CD1c-positive myeloid dendritic cell (primary cell): ENCODE data around the gene MED20.

ENCODE experiments used
- DNase-seq: peaks from one replicate; pipeline ENCODE4 v3.0.0-alpha.2; 2016; ENCODE audit errors: extremely low spot score

The MED20 gene

DNA sequence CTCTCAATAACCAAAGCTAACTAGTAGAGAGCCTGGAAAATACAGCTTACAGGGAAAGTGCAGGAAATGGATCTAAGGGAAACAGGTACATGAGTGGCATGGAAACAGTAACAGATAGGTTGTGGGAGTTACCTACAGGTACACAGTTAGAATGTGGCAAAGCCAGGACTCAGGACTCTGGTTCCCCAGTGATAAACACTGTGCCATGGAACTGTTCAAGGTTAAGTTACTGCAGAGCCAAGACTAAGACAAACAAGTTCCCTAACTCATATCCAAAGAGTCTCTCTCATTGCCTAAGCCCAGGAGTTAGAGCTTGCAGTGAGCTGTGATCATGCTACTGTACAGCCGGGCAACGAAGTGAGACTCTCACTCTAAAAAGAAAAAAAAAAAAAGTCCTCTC, 6.6 kb downstream of the MED20 start:
- DNase-seq, result no peak

DNA sequence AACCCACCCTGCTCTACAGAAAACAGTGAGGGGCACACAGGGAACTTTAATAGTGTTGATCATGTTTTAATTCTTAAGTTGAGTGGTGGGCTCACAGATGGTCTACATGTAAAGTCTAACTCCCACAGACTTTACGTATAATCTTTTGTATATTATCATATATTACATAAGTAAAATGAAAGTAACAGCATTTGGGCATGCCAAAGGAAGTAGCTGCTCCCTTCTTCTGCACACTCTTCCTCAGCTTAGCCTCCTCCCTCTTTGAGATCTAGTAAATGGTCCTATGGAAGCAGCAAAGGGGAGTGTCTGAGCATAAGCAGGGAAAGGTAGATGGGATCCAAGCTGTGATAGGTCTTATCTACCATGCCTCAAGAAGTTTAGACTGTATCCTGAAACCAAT, 11.2 kb downstream of the MED20 start:
- no peak for DNase-seq

- DNase-seq, result peak; percentile 65
These were observed 18.9 kb downstream of the MED20 start for GRCh38 chr6:41901882-41902519.

- DNase-seq, result peak; percentile 26
These were observed 20.1 kb downstream of the MED20 start for GRCh38 chr6:41900861-41901260.

DNA sequence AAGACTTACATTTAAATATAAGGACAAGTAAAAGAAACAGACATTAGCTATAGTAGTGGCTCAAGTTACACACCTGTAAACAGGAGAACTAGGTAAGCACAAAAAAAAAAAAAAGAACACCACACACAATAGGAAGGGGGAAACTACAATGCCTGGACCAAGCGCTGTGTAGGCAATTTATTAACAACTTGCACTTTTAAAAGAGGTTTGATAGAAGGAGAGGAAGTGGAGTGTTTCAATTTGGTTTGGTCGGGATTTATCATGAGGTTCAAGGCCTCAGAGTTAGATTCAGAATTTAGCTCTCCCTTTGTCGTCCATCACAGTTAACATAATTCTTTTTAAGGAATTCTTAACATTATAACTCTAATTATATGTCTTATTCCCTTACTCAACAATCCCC, 24.7 kb downstream of the MED20 start:
- no peak for DNase-seq

DNA sequence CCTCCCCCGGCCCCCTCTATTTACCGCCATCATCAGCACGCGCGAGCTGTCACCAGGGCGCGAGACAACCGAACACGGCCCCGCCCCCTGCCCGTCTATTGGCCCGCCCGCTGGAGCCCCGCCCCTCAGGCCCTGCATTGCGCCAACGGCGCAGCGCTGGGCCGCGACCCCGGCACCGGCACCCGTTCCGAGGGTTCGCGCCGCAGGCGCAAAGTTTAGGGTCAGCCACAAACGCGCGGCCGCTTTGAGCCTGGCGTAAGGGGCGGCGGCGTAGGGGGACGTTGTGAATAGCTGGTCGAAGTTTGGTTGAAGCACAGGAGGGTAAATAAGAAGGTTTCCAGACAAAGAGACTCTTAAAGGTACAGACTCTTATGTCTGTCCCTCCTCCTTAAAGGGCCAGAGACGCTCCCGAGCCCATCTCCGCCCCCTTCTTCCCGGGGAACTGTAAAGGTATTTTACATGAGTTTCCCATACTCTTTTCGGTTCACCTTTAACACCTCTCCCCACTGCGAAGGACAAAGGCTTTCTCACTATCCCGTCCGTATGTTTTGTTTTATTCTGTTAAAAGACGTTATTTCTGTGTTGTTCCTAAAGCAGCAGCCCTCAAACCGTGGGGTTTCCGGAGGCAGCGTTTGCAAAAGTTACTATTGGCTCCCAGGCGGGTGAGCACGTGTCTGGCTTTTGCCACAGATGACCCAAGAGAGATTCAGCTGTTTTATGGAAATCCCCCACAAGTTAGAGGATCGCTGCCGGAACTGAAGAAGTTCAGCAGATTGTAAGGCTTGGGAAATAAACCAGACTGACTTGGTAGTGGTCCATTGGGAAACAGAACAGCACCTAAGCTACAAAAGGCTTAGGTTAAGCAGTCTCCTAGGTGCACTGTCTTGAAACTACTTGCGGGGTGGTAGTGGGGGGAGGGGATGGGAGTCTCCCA, 25.4 kb downstream of the MED20 start, which contains the start of gene USP49:
Gene USP49, minus strand, starts transcription at position 76 of the 934 bp plus-strand sequence. CDS start 88,392 bp downstream, outside the sequence.
- peak; percentile 94 for DNase-seq

- peak; percentile 19 for DNase-seq
These were observed 26.3 kb downstream of the MED20 start for GRCh38 chr6:41894366-41895299.

DNA sequence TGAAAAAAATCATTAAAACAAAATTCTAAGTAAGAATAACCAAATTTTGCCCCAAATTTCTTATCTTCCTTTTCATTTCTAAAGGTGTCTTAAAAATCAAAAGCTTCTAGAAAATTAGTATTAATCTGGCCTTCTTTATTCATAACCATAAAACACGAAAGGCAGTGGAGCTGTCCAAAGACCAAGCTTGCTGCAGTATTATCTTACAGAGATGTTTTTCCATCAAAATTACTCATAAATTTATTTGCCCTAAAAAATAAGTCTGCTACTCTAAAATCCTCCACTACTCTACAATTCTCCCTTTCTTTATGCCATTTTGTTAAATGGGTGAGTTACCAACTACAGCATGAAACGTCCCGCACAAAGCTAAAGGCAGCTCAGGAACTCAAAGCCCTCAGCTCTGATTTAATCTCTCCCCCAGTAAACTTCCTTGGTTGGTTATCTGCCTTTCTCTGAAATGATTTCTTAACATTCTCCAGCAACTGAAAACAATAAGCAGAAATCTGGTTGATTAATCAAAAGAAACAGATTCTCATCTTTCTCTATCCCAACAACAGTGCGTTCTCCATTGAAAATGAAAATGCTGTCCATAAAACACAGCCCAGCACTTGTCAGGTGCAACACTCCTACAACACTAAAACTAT, 27.9 kb downstream of the MED20 start:
- DNase-seq, result no peak

DNA sequence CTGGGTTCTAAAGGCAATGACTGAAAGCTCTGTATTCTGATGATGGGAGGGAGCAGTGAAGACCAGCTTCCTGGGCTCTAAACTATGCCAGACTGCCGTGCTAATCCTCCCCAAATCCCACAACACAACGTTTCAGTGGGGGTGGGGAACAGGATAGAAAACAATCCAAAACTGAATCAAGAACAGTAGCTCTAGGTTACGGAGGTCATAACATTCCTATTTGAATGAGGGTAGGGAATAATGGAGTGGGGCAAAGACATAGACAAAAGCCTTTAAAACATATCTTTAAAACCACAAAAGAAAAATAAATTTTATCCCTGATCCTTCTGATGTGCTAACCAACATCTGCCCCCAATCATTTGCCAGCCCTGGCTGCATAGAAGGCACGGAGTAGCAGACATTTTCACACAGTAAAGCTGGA, 33.6 kb downstream of the MED20 start:
- no peak for DNase-seq

- no peak for DNase-seq
These were observed 35.0 kb downstream of the MED20 start for GRCh38 chr6:41885930-41886329.

DNA sequence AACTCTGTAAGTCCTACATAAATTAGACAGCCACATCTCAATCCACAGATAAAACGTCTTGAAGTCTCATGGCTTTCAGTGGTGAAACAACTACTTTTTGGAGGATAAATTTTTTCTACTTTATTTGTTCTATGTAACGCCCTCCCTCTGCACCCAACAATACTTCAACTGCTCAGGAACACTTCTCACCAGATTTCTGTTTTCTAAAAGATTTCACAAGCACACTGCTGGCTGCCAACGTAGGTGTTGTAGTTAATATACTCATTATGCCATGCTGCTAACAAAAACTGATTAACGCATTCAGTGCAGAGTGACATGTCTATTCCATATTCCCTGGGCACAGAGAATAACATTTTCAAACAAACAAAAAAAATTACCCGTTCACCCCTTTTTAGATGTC, 36.0 kb downstream of the MED20 start:
- no peak for DNase-seq

DNA sequence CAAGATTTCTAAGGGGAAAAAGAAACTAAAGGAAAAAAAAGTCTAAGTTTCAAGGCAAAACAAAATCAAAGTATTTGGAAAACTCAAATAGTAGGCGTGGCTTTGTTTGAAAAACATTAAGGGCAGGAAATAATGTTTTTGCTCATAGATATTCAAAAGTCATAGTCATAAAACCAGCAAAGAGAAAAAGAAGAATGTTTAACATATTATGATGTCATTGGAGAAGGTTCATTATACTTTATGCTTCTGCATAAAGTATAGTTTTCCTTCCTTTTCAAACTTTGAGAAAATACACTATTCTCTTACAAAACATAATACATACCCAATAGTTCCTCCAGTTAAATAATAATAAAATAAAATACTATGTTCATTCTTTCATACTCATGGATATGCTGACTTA, 39.4 kb downstream of the MED20 start:
- DNase-seq, result no peak

DNA sequence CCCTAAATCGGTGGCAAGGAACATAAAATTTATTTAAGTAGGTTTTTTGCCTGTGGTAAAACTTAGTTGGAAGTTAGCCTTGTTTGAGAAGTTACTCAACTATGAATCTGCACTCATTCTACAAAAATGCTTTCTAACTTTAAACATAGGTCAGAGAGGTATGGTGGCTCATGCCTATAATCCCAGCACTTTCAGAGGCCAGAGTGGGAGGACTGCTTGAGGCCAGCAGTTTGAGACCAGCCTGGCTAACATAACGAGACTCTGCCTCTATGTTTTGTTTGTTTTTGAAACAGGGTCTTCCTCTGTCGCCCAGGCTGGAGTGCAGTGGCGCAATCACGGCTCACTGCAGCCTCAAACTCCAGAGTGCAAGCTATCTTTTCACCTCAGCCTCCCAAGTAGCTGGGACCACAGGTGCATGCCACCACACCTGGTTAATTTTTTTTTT, 42.0 kb downstream of the MED20 start:
- DNase-seq, result no peak

DNA sequence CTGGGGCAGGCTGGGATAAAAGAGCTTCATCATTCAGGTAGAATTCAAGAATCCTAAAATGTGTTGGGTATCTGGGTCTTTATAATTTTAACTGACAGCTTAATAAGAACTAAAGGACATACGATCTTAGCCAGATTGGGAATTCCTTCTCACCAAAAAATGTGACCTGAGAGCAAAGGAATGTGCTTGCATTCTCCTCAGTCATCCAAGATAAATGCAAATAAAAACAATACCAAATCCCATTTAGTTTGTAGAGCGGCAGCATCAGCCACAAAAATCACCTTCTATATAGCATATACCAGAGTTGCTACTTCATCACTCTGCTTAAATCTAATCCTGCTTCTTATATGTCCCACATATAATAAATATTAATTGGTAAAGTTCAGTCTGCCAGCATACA, 42.7 kb downstream of the MED20 start:
- no peak for DNase-seq

DNA sequence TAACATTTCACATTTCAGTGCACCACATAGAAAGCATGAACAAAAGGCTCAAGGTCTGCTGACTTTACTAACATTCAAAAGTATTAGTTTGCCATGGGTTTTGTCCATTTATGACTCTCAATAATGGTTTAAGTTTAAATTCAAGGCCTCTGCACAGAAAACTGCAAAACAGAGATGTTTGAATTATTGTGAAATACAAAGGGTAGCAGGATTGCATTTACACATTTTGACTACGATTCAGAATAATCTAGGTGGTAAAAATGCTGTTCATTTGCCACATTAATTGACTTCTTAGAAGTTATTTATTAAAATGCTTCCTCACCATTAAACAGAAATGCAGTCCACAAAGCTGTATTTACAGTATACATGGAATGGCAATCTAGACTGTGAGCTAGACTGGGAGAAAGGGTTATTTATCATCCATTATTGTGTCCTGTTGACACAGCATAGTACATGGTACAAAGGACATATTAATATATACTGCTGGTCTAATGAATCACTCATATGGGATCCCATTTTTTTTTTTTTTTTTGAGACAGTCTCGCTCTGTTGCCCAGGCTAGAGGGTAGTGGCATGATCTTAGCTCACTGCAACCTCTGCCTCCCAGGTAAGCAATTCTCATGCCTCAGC, 43.8 kb downstream of the MED20 start:
- no peak for DNase-seq

- DNase-seq, result no peak
These were observed 46.2 kb downstream of the MED20 start for GRCh38 chr6:41874741-41875140.

DNA sequence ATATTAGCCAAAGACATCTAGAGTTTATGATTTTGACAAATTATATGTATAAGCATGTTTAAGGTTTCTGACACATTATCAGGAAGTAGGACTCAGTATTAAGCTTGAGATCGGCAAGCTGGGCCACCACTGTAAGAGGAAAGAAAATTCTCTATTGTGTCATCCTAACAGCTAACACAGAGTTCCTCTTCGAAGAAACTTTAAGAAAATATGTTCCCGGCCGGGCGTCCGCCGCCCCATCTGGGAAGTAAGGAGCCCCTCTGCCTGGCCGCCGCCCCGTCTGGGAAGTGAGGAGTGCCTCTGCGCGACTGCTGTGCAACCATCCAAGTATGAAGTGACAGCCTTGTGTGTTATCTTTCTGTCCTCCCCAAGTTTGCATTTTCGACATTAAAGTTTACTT, 48.8 kb downstream of the MED20 start:
- DNase-seq, result peak; percentile 44

DNA sequence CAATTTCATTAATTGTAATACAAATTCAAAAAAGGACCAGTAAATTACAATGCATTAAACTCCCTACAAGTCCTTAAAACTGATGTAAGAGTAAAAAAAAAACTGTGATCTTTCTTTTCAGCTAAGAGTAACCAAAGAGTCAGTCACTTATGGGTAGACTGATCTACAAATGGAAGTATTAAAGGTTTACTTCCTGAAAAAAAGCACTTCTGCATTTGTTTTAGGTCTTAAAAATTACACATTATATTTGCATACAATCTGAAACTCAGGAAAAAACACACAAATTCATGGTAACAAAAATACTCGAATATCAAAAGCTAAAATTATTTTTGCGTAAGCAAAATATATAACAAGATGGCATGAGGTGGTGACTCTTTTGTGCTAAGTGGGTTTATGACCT, 49.2 kb downstream of the MED20 start:
- peak; percentile 29 for DNase-seq

DNA sequence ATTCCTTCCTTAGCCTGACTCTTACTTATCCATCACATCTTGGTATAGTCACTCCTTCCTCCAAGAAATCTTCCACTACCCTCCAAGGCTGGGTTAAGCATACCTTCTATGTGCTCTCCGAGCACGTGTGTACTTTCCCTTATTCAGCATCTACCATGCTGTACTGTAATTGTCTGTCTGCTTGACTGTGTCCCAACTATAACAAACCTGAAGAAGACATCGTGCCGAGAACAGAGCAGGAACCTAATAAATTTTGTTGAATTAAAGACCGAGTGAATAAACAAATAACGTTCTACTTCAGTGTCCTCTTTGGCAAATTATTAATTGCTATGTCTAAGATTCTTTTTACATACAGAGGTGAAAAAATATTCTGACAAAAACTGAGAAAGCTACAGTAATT, 61.6 kb downstream of the MED20 start:
- no peak for DNase-seq

DNA sequence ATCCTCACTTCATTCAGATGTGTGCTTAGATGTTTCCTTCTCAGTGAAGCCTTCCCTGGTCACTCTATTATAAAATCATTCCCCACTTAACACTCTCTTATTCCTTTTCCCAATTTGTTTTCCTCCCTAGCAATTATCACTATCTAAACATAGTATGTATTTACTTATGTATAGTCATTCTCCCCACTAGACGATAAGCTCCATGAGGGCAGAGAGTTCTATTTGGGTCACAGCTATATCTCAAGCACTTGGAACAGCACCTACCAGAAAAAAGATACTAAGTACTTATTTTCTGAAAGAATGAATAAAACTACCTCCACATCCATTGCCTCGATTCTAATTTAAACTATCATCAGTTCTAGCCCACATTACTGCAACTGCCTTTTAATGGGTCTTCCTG, 62.2 kb downstream of the MED20 start:
- DNase-seq, result no peak
